ENCODE results near the gene CD99L2. TPM values are rescaled to one million over a fixed set of nuclear protein-coding genes. Genes with fewer than 3 reads are reported as not detected.

CD99L2 gene
- total RNA-seq, 6 experiments from 2014 or later, result 53.9 to 67.1 (median 56.4) TPM

DNA sequence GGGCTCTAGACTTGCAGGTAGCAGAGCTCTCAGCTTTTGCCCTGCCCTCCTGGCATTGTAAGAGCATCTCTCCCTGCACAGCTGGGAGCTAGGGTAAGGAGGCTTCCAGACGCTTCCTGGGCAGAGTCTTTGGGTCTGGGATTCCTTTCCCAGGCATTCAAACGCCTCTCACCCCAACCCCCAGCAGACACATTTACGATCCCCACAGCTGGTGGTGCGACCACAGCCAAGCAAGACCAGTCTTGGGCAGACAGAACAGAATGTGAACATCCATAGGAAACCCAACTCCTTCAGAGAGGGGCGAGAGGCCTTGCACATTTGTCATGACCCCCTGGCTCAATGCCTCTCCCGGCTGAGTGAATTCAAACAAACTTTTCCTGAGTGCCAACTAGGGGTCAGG, 38.1 kb upstream of the CD99L2 start:
- Mint-ChIP-seq H3K36me3 (ENCODE audit: low read depth) (no peaks in the 10 kb centered on the region), H3K4me3 (no peak overlapping the region), H3K27ac (no peak overlapping the region), H3K4me1 (ENCODE audit: low read depth) (peaks cover 29% of the 10 kb centered on the region), H3K9me3 (no peaks in the 10 kb centered on the region), H3K27me3 (ENCODE audit: insufficient read depth) (peaks cover 3% of the 10 kb centered on the region)
- DNase-seq, result no peak
- no peak for TF ChIP-seq CTCF (IDR thresholded peaks at IDR 0.05)

DNA sequence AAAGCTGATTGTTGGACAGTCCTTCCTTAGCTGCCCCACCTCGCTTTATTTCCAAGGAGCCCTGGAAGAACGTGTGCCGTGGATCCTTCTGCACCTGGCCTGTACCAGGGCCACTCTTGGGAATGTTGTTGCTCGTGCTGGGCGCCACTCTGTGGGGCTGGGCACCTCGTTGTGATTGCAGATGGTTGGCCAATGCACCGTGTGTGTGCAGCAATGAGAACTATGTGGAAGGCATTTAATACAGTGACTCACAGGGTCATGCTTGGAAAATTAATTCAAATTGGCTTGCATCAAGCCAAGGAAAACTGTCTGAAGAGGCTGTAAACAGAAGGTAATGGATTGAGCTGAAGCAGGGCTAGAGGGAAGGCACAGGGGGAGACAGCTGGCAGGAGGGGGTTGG, 37.0 kb upstream of the CD99L2 start:
- H3K36me3 Mint-ChIP-seq (ENCODE audit: low read depth), result no peaks in the 10 kb centered on the region
- peaks cover 29% of the 10 kb centered on the region for H3K4me1 Mint-ChIP-seq (ENCODE audit: low read depth)
- H3K9me3 Mint-ChIP-seq, result no peaks in the 10 kb centered on the region
- peak overlapping the region; percentile 15; the same call in 1 of the 2 replicates for H3K27ac Mint-ChIP-seq
- H3K27me3 Mint-ChIP-seq (ENCODE audit: insufficient read depth), result peaks cover 2% of the 10 kb centered on the region
- peak; percentile 55 for DNase-seq
- no peak for TF ChIP-seq CTCF (IDR thresholded peaks at IDR 0.05)
- H3K4me3 Mint-ChIP-seq, result peak overlapping the region; percentile 16; the same call in 1 of the 2 replicates

DNA sequence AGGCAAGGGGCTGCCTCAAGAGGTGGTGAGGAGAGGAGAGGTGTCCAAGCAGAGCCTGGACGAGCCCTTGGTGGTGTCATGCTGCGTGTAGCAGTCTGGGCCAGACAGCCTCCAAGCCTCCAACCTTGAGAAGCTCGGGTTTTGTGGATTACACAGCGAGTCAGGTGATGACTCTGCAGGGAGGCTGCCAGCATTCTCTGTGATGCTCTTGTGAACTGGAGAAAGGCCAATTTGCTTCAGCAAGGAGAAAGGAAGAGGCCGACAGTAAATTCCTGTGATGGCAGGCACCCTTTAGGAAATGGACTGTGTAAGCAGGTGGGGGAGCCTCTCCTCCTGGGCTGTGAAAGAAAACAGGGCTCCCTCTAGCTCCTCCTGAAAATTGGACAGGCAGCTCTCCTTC, 36.0 kb upstream of the CD99L2 start:
- peak overlapping the region; percentile 55 for H3K27ac Mint-ChIP-seq
- H3K9me3 Mint-ChIP-seq, result no peaks in the 10 kb centered on the region
- H3K4me1 Mint-ChIP-seq (ENCODE audit: low read depth), result peaks cover 29% of the 10 kb centered on the region
- TF ChIP-seq CTCF (IDR thresholded peaks at IDR 0.05), result no peak
- H3K36me3 Mint-ChIP-seq (ENCODE audit: low read depth), result no peaks in the 10 kb centered on the region
- H3K4me3 Mint-ChIP-seq, result no peak overlapping the region
- peak; percentile 58 for DNase-seq
- H3K27me3 Mint-ChIP-seq (ENCODE audit: insufficient read depth), result peaks cover 2% of the 10 kb centered on the region

GRCh38 chrX:150933945-150934350, 35.5 kb upstream of the CD99L2 start:
- no peaks in the 10 kb centered on the region for H3K36me3 Mint-ChIP-seq (ENCODE audit: low read depth)
- TF ChIP-seq CTCF (IDR thresholded peaks at IDR 0.05), result no peak
- peak overlapping the region; percentile 55 for H3K27ac Mint-ChIP-seq
- H3K4me1 Mint-ChIP-seq (ENCODE audit: low read depth), result peaks cover 29% of the 10 kb centered on the region
- H3K4me3 Mint-ChIP-seq, result no peak overlapping the region
- DNase-seq, result no peak
- H3K27me3 Mint-ChIP-seq (ENCODE audit: insufficient read depth), result peaks cover 2% of the 10 kb centered on the region
- no peaks in the 10 kb centered on the region for H3K9me3 Mint-ChIP-seq

DNA sequence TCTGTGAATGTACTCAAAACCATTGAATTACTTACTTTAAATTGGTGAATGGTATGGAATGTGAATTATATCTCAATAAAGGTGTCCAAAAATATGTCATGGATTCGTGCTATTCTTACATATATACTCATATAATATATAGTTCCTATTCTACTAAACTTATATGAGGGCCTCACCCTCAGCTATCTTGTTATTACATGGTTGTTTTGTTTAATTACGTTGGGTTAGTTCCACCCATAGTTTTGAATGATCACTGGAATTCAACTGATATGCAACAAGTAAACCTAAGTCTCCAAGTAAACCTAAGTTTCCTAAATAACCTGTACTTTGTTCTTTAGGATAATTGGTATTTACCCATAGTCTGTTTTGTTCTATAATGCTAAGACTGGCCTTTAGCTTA, 30.6 kb upstream of the CD99L2 start:
- Mint-ChIP-seq H3K9me3 (no peaks in the 10 kb centered on the region), H3K27ac (no peak overlapping the region), H3K36me3 (ENCODE audit: low read depth) (no peaks in the 10 kb centered on the region), H3K27me3 (ENCODE audit: insufficient read depth) (peaks cover 3% of the 10 kb centered on the region), H3K4me3 (no peak overlapping the region), H3K4me1 (ENCODE audit: low read depth) (peaks cover 20% of the 10 kb centered on the region)
- no peak for TF ChIP-seq CTCF (IDR thresholded peaks at IDR 0.05)
- no peak for DNase-seq

DNA sequence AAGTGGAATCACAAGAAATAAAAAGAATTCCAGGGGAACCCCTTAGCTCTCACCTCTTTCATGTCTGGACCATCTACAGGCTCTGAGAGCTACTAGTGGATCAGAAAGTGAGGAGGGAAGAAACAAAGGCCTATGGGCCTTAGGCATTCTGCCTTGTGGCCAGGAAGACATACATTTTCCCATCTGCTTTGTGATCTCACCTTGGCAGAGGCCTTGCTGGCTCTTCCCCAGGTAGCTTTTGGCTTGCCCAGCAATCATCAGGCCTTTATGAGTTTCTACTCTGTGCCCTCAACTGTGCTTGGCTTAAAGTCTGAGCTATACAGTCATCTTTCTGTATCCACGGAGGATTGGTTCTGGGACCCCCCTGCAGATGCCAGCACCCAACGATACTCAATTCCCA, 28.3 kb upstream of the CD99L2 start:
- Mint-ChIP-seq H3K9me3 (no peaks in the 10 kb centered on the region), H3K27ac (no peak overlapping the region), H3K36me3 (ENCODE audit: low read depth) (no peaks in the 10 kb centered on the region), H3K27me3 (ENCODE audit: insufficient read depth) (peaks cover 3% of the 10 kb centered on the region), H3K4me1 (ENCODE audit: low read depth) (peaks cover 16% of the 10 kb centered on the region), H3K4me3 (no peak overlapping the region)
- TF ChIP-seq CTCF (IDR thresholded peaks at IDR 0.05), result no peak
- no peak for DNase-seq

Data from HFFc6 (cell line).